Myocyte (in vitro differentiated cells): ENCODE measurements around the gene IRF9. TPM values are rescaled to one million over a fixed set of nuclear protein-coding genes. Genes with fewer than 3 reads are reported as not detected.

Experiments used
- DNase-seq: peaks from one replicate; pipeline ENCODE4 v3.0.0-alpha.2; 2012; ENCODE audit warnings: low read depth
- total RNA-seq: library from RNA; depleted of rRNA; stranded (reverse); fragments of >200 nt; gene quantifications from 2 replicates; pipeline ENCODE4 v1.2.3, GENCODE V29; 2014

The IRF9 gene
- total RNA-seq, 1 donor from 2014 or later = 94.1 TPM

DNA sequence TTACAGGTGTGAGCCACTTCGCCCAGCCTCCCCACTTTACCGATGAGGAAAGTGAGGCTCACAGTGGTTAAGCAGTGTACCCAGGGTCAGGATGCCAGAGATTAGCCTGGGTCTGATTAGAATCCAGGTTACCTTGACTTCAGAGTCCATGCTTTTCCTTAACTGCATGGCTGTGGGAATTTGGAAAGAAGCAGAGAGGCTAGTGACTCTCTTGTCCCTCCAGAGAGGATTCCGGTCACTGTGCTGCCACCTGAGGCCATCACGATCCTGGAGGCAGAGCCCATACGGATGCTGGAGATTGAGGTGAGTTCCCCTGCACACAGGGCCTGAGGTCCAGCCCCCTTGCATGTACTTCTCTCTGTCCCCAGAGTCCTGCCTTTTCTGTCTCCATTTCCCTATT, 15.5 kb downstream of the IRF9 start:
- DNase-seq = no peak

GRCh38 chr14:24177041-24177825, 16.2 kb downstream of the IRF9 start:
- no peak for DNase-seq

DNA sequence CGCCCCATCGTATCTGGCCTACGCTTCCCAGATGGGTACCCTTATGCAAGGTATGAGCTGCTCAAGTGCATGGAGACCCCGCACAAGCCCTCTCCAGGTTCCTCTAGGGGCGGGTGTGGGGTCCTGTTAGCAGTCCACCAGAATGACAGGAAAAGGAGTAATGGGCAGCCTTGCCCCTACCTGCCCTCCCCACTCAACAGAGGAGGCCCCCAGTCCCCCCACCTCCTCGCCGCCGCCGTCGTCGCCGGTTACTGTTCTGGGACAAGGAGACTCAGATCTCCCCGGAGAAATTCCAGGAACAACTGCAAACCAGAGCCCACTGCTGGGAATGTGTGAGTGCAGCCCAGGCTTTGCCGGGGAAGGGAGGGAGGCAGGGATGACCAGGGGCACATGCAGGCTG, 16.8 kb downstream of the IRF9 start:
- DNase-seq = no peak

DNA sequence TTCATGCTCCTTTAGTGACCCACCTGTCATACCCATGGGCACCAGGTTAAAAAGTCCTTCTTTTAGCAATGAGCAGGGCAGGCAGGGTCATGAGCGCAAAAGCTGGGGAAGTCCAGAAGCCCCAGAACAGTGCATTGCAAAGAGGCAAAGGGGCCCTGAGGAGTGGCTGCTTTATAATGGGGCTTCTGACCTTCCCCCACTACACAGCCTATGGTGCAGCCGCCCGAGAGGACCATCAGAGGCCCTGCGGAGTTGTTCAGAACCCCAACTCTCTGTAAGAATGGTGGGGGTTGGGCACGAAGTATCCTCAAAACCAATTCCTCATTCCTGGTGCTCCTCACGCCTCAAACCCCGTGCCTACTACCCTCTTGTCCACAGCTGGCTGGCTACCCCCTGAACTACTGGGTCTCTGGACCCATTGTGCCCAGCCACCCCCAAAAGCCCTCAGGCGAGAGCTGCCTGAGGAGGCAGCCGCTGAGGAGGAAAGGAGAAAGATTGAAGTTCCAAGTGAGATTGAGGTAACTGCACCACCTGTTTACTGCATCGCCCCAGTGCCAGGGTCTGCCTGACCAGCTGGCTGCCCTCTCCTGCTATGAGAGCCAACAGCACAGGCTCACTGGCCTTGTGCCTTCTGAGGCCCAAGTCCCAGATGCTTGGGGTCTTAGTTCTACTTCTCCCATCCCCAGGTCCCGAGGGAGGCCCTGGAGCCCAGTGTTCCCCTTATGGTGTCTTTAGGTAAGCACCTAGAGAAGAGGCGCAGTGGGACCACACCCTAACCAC, 17.5 kb downstream of the IRF9 start:
- peak; percentile 22 for DNase-seq

GRCh38 chr14:24179294-24179960, 18.4 kb downstream of the IRF9 start:
- peak; percentile 83 for DNase-seq

- DNase-seq = peak; percentile 78
Observed at GRCh38 chr14:24179961-24180796, 19.1 kb downstream of the IRF9 start.

- DNase-seq = no peak
Observed at GRCh38 chr14:24181371-24182077, 20.5 kb downstream of the IRF9 start.

DNA sequence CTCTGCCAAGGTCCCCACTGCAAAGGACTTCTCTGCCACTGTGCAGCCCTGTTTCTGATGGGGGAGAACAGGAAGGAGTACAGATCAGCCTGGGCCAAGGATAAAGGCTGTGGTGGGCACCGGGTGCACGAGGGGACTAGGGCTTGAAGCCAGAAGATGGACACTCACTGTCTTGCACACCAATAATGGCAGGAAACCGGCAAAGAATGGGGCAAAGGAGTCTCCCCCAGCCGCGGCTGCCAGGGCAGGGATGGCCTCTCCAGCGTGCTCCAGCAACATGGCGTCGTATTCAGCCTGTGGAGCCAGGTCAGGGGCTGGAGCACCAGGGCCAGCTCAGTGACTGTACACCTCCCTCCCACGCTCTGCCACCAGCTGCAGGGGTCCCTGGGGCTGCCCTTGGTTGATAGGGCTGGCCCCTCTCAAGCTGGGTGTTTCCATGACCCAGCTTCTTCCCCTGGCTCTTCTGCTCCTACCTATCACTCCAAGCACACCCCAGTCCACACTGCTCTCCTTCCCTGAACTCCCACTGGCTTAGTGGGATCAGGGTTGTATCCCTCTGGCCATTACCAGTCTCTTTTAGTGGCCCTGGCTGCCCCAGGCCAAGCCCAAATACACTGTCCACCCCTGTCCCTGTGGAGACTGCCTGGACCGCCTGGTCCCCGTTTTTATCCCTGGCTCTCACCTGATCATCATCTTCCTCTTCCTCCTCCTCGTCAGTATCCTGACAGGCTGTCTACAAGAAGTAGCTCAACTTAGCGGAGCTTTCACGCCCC, 21.2 kb downstream of the IRF9 start:
- no peak for DNase-seq

- DNase-seq = no peak
Observed at GRCh38 chr14:24183014-24183481, 22.0 kb downstream of the IRF9 start.

- DNase-seq = no peak
Observed at GRCh38 chr14:24184104-24184970, 23.3 kb downstream of the IRF9 start.

DNA sequence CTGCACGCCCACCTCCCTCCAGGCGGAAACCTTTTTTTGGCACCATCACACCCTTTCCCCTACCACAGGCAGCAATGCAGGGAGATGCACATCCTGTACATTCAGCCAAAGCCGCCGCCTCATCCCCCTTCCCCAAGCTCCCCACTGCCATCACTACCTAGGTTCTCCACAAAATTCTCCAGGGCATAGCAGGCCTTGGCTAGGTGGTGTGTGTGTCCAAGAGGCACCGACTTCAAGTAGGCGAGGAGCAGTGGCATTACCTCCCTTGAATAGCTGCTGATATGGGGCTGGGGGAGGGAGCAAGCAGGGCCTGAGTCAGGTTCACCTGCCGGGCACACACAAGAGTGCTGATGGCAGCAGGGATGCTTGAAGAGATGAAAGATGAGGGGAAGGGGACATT, 24.0 kb downstream of the IRF9 start:
- no peak for DNase-seq

GRCh38 chr14:24185741-24186140, 24.7 kb downstream of the IRF9 start:
- DNase-seq = no peak

DNA sequence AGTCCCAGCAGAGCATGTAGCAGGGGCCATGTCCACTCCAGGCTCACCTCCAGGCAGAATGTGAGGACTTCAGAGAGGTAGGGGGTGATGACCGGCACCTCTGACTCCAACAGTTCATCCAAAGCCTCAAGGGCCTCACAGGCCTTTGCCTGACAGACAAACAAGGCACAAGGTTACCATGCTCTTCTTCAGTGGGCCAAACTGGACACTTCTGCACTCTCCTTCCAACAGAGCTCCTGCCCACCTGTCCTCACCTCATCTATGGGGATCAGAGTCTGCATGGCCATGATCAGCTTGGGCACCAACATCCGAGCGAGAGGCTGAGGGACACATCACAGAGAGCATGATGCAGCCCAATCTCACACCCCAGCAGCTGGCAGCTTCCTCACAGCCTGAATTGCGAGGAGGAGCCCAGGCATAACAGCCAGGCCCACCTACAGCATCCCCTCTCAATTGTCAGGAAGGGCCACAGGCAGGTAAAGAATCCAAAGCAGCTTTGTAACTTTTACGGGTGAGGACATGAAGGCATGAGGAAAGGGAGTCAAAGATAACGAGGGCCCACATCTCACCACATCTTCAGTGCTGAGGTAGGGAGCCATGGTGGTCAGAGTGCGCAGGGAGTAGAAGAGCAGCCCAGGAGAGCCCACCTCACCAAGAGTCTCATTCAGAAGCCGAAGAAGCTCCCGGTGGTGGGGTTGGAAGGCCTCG, 25.9 kb downstream of the IRF9 start:
- no peak for DNase-seq

DNA sequence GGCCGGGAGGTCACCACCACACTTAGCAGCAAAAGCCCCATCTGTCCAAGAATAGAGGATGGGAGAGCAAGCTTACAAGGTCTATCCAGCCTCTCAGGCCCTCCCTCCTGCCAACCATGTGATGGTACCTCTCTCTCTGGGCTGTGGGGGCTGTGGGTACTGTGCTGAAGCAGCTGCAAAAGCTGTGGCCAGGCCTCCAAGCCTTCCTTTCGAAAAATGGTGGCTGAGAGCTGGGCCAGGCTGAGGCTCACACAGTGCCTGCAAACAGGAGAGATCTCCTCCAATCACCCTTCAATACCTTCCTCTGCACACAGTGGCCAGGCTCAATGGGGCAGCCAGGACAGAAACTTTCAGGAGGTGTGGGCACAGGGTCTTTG, 26.5 kb downstream of the IRF9 start:
- peak; percentile 75 for DNase-seq

- peak; percentile 98 for DNase-seq
Observed at GRCh38 chr14:24188251-24189058, 27.4 kb downstream of the IRF9 start, which contains the start of gene IPO4. Gene IPO4 (minus strand): TSS chr14:24188816. CDS start chr14:24188787, 29 bp downstream.

- no peak for DNase-seq
Observed at GRCh38 chr14:24189059-24189375, 28.0 kb downstream of the IRF9 start.

GRCh38 chr14:24189460-24189859, 28.4 kb downstream of the IRF9 start:
- DNase-seq = no peak
